B cell (primary cell): ENCODE results near the gene PRRT2. TPM values are rescaled to one million over a fixed set of nuclear protein-coding genes. Genes with fewer than 3 reads are reported as not detected.

Experiments used
- ATAC-seq: fragments of 200-7000 bp; cut with Tn5 transposase; one replicate; pipeline ENCODE4 v1.10.0; 2021; ENCODE audit warnings: low read depth, mild to moderate bottlenecking, moderate number of reproducible peaks, moderate library complexity
- CTCF ChIA-PET: fragments of 350-600 bp; sonication (Branson Sonifier 250); formaldehyde crosslinking; loops from one replicate; lab custom pipeline; 2021; ENCODE audit warnings: antibody characterized with exemption, inconsistent platforms; lab: Charles Lee
- POLR2A ChIA-PET: fragments of 350-600 bp; sonication (Branson Sonifier 250); formaldehyde crosslinking; loops from one replicate; lab custom pipeline; 2021; ENCODE audit warnings: antibody characterized with exemption; lab: Charles Lee
- DNase-seq: peaks from one replicate; pipeline ENCODE4 v3.0.0; 2013
- H2AFZ ChIP-seq: 2 replicates; pipeline ENCODE4 v1.6.1; 2012; ENCODE audit warnings: mild to moderate bottlenecking, low read depth, low read length; ENCODE audit not compliant: insufficient read depth, poor library complexity, severe bottlenecking
- H3K27ac ChIP-seq, 2 donors: 1 replicate in 1 of 2; 2 replicates in 1 of 2; pipeline ENCODE4 v1.5.1; 2012 to 2013; ENCODE audit warnings: low read length in 2 of 2, mild to moderate bottlenecking in 2 of 2, moderate library complexity in 1 of 2
- H3K27me3 ChIP-seq, 4 experiments: fragments of 200-600 bp in 1 of 4; sonication (generic) in 1 of 4; replicated peaks in 1 of 4; 1 replicate in 2 of 4; 2 replicates in 2 of 4; pipeline versions ENCODE4 v1.6.1 to v1.7.0; 2013 to 2016; ENCODE audit warnings: low read length in 3 of 4, mild to moderate bottlenecking in 2 of 4, mixed read lengths in 1 of 4, moderate library complexity in 1 of 4; ENCODE audit not compliant: insufficient read depth in 4 of 4, control insufficient read depth in 3 of 4; ENCODE audit errors: control extremely low read depth in 1 of 4
- H3K36me3 ChIP-seq, 2 experiments: replicated peaks in 1 of 2; 1 replicate in 1 of 2; 2 replicates in 1 of 2; pipeline versions ENCODE4 v1.6.1 to v1.7.1; 2013; ENCODE audit warnings: low read length in 1 of 2; ENCODE audit not compliant: insufficient read depth in 2 of 2, control insufficient read depth in 1 of 2; ENCODE audit errors: control extremely low read depth in 1 of 2, extremely low read depth in 1 of 2
- H3K4me1 ChIP-seq, 2 donors: fragments of 200-600 bp in 1 of 2; sonication (generic) in 1 of 2; 1 replicate in 1 of 2; 2 replicates in 1 of 2; pipeline versions ENCODE4 v1.5.1 to v1.6.1; 2013 to 2017; ENCODE audit warnings: low read length in 2 of 2; ENCODE audit not compliant: control insufficient read depth in 2 of 2, insufficient read depth in 2 of 2
- H3K4me2 ChIP-seq: replicated peaks from 2 replicates; pipeline ENCODE3; 2012; ENCODE audit warnings: mild to moderate bottlenecking, low read depth, low read length; ENCODE audit not compliant: poor library complexity, severe bottlenecking
- H3K4me3 ChIP-seq, 5 experiments: fragments of 200-600 bp in 1 of 5; sonication (generic) in 1 of 5; 1 replicate in 3 of 5; 2 replicates in 2 of 5; pipeline versions ENCODE4 v1.5.1 to v1.7.0; 2011 to 2016; ENCODE audit warnings: low read length in 4 of 5, mild to moderate bottlenecking in 4 of 5, low read depth in 2 of 5, control low read depth in 1 of 5, moderate library complexity in 1 of 5; ENCODE audit not compliant: insufficient read depth in 1 of 5; ENCODE audit errors: control extremely low read depth in 1 of 5, extremely low read depth in 1 of 5
- H3K79me2 ChIP-seq: fragments of 200-600 bp; sonication (generic); one replicate; pipeline ENCODE4 v1.6.0; 2016; ENCODE audit warnings: low read length; ENCODE audit not compliant: control insufficient read depth, insufficient read depth
- H3K9ac ChIP-seq: fragments of 200-600 bp; sonication (generic); 2 replicates; pipeline ENCODE4 v1.6.1; 2017; ENCODE audit warnings: mild to moderate bottlenecking, low read length, moderate library complexity
- H3K9me3 ChIP-seq, 3 donors: one replicate each; pipeline versions ENCODE4 v1.6.1 to v1.7.1; 2013; ENCODE audit warnings: low read length in 2 of 3; ENCODE audit not compliant: control insufficient read depth in 2 of 3, insufficient read depth in 1 of 3; ENCODE audit errors: control extremely low read depth in 1 of 3
- H4K20me1 ChIP-seq: 2 replicates; pipeline ENCODE4 v1.6.0; 2012; ENCODE audit warnings: mild to moderate bottlenecking, low read length; ENCODE audit not compliant: insufficient read depth, control insufficient read depth, poor library complexity, severe bottlenecking
- H3K27ac Mint-ChIP-seq: one replicate; pipeline ENCODE4 v1.8.0; 2021; ENCODE audit warnings: mixed read lengths
- H3K27me3 Mint-ChIP-seq: one replicate; pipeline ENCODE4 v1.8.0; 2021; ENCODE audit warnings: mixed read lengths
- H3K4me1 Mint-ChIP-seq: one replicate; pipeline ENCODE4 v1.8.0; 2021; ENCODE audit warnings: mixed read lengths
- H3K4me3 Mint-ChIP-seq: one replicate; pipeline ENCODE4 v1.8.0; 2021; ENCODE audit warnings: mixed read lengths
- H3K9me3 Mint-ChIP-seq: one replicate; pipeline ENCODE4 v1.8.0; 2022; ENCODE audit warnings: mixed read lengths; ENCODE audit not compliant: insufficient read depth
- CTCF ChIP-seq: fragments of 200-600 bp; IDR thresholded peaks from one replicate; pipeline ENCODE4 v1.8.0; 2022; ENCODE audit warnings: antibody characterized with exemption, mild to moderate bottlenecking
- EZH2 ChIP-seq: IDR thresholded peaks from 2 replicates; pipeline ENCODE4 v1.6.1; 2012; ENCODE audit warnings: borderline replicate concordance, low read depth, mild to moderate bottlenecking, moderate library complexity, low read length; ENCODE audit not compliant: insufficient read depth, poor library complexity, severe bottlenecking
- WGBS: methylation state at CpG from one replicate; pipeline ENCODE4 v1.1.5; 2013; ENCODE audit warnings: missing lambda C conversion rate; ENCODE audit not compliant: insufficient coverage; 5-methylcytosine and 5-hydroxymethylcytosine counted together
- intact Hi-C: fragments of 100-400 bp; cut with micrococcal nuclease; formaldehyde crosslinking; loops from one replicate; pipeline ENCODE4 v1.10.0; 2022
- polyA plus RNA-seq: library from polyadenylated mRNA; depleted of rRNA; stranded (reverse); fragments of >200 nt; gene quantifications from 2 replicates; pipeline ENCODE4 v1.2.3, GENCODE V29; 2012
- total RNA-seq, 2 donors: library from RNA; stranded (reverse); fragments of 120-200 nt in 1 of 2; gene quantifications; 1 replicate in 1 of 2; 2 replicates in 1 of 2; pipeline versions ENCODE4 v1.2.3 to v1.2.4, GENCODE V29; 2013 to 2022

PRRT2 gene
- total and polyA plus RNA-seq, 2 donors (not counting 1 experiment from before 2014, with no cell fraction given), result 0.79 to 3.1 TPM

DNA sequence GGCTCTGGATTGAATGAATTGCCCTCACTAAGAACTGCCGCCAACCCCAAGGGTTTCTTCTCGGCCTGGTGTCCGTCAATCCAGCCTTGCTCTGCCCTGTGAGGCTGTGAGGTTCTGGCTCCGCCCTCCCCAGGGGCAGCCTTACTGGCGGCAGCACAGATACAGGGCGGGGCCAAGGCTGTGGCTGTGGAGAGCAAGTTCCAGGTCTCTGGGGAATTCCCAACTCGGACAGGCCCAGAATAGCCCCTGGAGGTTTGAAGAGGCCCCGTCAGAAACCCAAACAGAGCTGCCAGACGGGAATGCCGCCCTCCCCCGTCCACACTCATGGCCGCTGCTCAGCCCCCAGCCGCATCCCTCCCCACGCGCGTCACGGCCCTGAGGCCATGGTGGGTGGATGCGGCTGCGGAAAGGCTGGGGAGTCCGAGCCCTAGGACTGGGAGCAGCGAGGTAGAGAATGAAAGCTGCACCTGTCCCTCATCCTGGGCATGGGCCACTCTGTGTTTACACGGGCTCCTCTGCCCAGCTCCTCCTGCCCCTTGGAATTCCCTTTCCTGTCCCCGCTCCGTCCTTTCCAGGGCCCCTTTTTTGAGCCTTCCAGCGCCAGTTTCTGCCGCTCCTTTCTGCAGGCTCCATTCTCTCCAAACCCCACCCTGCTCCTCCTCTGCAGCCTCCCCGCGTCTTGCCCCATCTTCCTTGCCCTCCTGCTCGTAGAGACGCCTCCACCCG lies 660 bp upstream of the PRRT2 start:
- H3K9me3 ChIP-seq, result peaks cover 0 to 5% (median 0%) of the 10 kb centered on the region in 3 donors
- H3K27ac ChIP-seq, result no peak overlapping the region
- ATAC-seq (peak; percentile 15), DNase-seq (peak; percentile 75)
- peak overlapping the region; percentile 99 for H3K4me2 ChIP-seq
- peaks cover 37% of the 10 kb centered on the region for H3K79me2 ChIP-seq
- H3K9ac ChIP-seq, result peak overlapping the region; percentile 68
- H3K36me3 ChIP-seq, result peaks cover 2 to 18% of the 10 kb centered on the region in 2 experiments
- Mint-ChIP-seq H3K4me1 (peaks cover 56% of the 10 kb centered on the region), H3K27me3 (no peaks in the 10 kb centered on the region), H3K9me3 (no peaks in the 10 kb centered on the region), H3K27ac (peak overlapping the region; percentile 76), H3K4me3 (peak overlapping the region; percentile 88)
- peak overlapping the region; percentile 67 for H2AFZ ChIP-seq
- peak overlapping the region; percentile 35 to 69 (median 51) for H3K4me3 ChIP-seq
- WGBS, result 3% methylated on average over 23 of the region's 31 CpGs
- H4K20me1 ChIP-seq, result peaks cover 40% of the 10 kb centered on the region
- ChIA-PET POLR2A (interaction anchor here (0.5 to 1.4 kb wide), 2 partner anchors 21 to 191 kb away, joined by 3 to 5 read pairs; partner anchors contain the start of gene KIF22), CTCF (interaction anchor here (0.6 to 1.5 kb wide), 5 partner anchors 9 to 138 kb away, joined by 3 to 4 read pairs (median 3); partner anchors contain the start of gene MVP)
- TF ChIP-seq EZH2, result no peak
- no peak for TF ChIP-seq CTCF
- H3K4me1 ChIP-seq, result peaks cover 57 to 63% of the 10 kb centered on the region in 2 donors
- intact Hi-C loops, result loop anchor here (10.0 kb wide), 1 partner anchor 217 kb away; no protein-coding TSS in a partner anchor
- H3K27me3 ChIP-seq, result peaks cover 0 to 13% (median 5%) of the 10 kb centered on the region in 4 experiments
